Gastrocnemius medialis (tissue), 4 donors: Measurements from ENCODE around the gene PRR5. TPM values are rescaled to one million over a fixed set of nuclear protein-coding genes. Genes with fewer than 3 reads are reported as not detected.

Experiments used
- ATAC-seq, 2 donors: fragments of 150-250 bp; one replicate each; pipeline ENCODE4 v1.9.1; 2016
- DNase-seq, 2 donors: peaks; one replicate each; pipeline ENCODE4 v3.0.0-alpha.2; 2019
- H3K27ac ChIP-seq, 4 donors: fragments of 200-600 bp; sonication (generic); 1 replicate in 1 of 4; 2 replicates in 3 of 4; pipeline ENCODE4 v1.5.1; 2016 to 2018; ENCODE audit warnings: mild to moderate bottlenecking in 2 of 4, moderate library complexity in 1 of 4
- H3K27me3 ChIP-seq, 3 donors: fragments of 200-600 bp; sonication (generic) in 2 of 3; 1 replicate in 1 of 3; 2 replicates in 2 of 3; pipeline versions ENCODE4 v1.5.1 to v1.6.0; 2016 to 2019; ENCODE audit warnings: mild to moderate bottlenecking in 1 of 3, moderate library complexity in 1 of 3
- H3K36me3 ChIP-seq, 2 donors: fragments of 200-600 bp; sonication (generic) in 1 of 2; one replicate each; pipeline ENCODE4 v1.5.1; 2017 to 2018
- H3K4me1 ChIP-seq, 2 donors: fragments of 200-600 bp; sonication (generic) in 1 of 2; one replicate each; pipeline ENCODE4 v1.5.1; 2016 to 2017; ENCODE audit warnings: mild to moderate bottlenecking in 2 of 2
- H3K4me3 ChIP-seq, 4 donors: fragments of 200-600 bp; sonication (generic) in 3 of 4; 1 replicate in 1 of 4; 2 replicates in 3 of 4; pipeline ENCODE4 v1.5.1; 2016 to 2019; ENCODE audit warnings: mild to moderate bottlenecking in 2 of 4
- H3K9me3 ChIP-seq, 3 donors: fragments of 200-600 bp; sonication (generic) in 2 of 3; 1 replicate in 1 of 3; 2 replicates in 2 of 3; pipeline ENCODE4 v1.5.1; 2016 to 2019
- POLR2A ChIP-seq, 2 donors: fragments of 450-650 bp; IDR thresholded peaks; one replicate each; pipeline ENCODE4 v1.6.1; 2017; ENCODE audit warnings: antibody characterized with exemption in 2 of 2, mild to moderate bottlenecking in 2 of 2, moderate library complexity in 2 of 2
- in situ Hi-C, 4 donors: fragments of 200-750 bp; cut with MboI; loops; one replicate each; pipeline versions ENCODE4 v1.15.0 to v1.8.0; 2017; ENCODE audit warnings: low sequenced_read_pairs in 4 of 4
- intact Hi-C: fragments of 100-400 bp; cut with DNase I; formaldehyde crosslinking; loops from one replicate; pipeline ENCODE4 v1.15.1; 2023; ENCODE audit warnings: low total_unique reads
- total RNA-seq, 4 donors: library from RNA; depleted of rRNA; stranded (reverse); fragments of >200 nt; gene quantifications; one replicate each; pipeline versions ENCODE4 v1.1.0 to v1.2.3, GENCODE V29; 2016
- TF ChIP-seq, protein P1 (sequence below), 5 experiments: fragments of 450-650 bp in 3 of 5; fragments of 200-600 bp in 2 of 5; sonication (generic) in 2 of 5; IDR thresholded peaks in 4 of 5; conservative IDR thresholded peaks in 1 of 5; 1 replicate in 4 of 5; 2 replicates in 1 of 5; pipeline ENCODE4 v1.5.1; 2016 to 2019; ENCODE audit warnings: antibody characterized with exemption in 5 of 5, mild to moderate bottlenecking in 3 of 5, moderate library complexity in 3 of 5

The PRR5 gene
- total RNA-seq, 4 donors from 2014 or later: 0.34 to 15.2 (median 1.3) TPM

- ATAC-seq (no peak), DNase-seq (no peak)
- H3K4me3 ChIP-seq: no peak overlapping the region
- TF ChIP-seq, protein P1, sequence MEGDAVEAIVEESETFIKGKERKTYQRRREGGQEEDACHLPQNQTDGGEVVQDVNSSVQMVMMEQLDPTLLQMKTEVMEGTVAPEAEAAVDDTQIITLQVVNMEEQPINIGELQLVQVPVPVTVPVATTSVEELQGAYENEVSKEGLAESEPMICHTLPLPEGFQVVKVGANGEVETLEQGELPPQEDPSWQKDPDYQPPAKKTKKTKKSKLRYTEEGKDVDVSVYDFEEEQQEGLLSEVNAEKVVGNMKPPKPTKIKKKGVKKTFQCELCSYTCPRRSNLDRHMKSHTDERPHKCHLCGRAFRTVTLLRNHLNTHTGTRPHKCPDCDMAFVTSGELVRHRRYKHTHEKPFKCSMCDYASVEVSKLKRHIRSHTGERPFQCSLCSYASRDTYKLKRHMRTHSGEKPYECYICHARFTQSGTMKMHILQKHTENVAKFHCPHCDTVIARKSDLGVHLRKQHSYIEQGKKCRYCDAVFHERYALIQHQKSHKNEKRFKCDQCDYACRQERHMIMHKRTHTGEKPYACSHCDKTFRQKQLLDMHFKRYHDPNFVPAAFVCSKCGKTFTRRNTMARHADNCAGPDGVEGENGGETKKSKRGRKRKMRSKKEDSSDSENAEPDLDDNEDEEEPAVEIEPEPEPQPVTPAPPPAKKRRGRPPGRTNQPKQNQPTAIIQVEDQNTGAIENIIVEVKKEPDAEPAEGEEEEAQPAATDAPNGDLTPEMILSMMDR (IDR thresholded peaks at IDR 0.05 in 4 of 5, conservative IDR thresholded peaks at IDR 0.05 in 1 of 5): no peak
- TF ChIP-seq POLR2A (IDR thresholded peaks at IDR 0.05): no peak
- H3K9me3 ChIP-seq: no peaks in the 10 kb centered on the region
- no peak overlapping the region for H3K27ac ChIP-seq
- no peaks in the 10 kb centered on the region for H3K4me1 ChIP-seq
- H3K36me3 ChIP-seq: no peaks in the 10 kb centered on the region
- in situ Hi-C loops (no loop called here), intact Hi-C loops (no loop called here)
- H3K27me3 ChIP-seq: peaks cover 35 to 46% (median 43%) of the 10 kb centered on the region in 3 donors
These were observed 53.0 kb downstream of the PRR5 start for GRCh38 chr22:44754998-44755397.

- ATAC-seq: no peak
These were observed 53.4 kb downstream of the PRR5 start for GRCh38 chr22:44755417-44755816.

GRCh38 chr22:44755956-44756361 lies 54.0 kb downstream of the PRR5 start:
- in situ Hi-C loops: no loop called here
- DNase-seq: no peak
- Histone ChIP-seq H3K4me1 (no peaks in the 10 kb centered on the region), H3K4me3 (no peak overlapping the region), H3K9me3 (no peaks in the 10 kb centered on the region), H3K36me3 (no peaks in the 10 kb centered on the region), H3K27me3 (peaks cover 26 to 37% (median 33%) of the 10 kb centered on the region in 3 donors), H3K27ac (no peak overlapping the region)
- ATAC-seq: no peak
- no peak for TF ChIP-seq POLR2A (IDR thresholded peaks at IDR 0.05)
- TF ChIP-seq, protein P1 (IDR thresholded peaks at IDR 0.05 in 4 of 5, conservative IDR thresholded peaks at IDR 0.05 in 1 of 5): no peak
- intact Hi-C loops: no loop called here

More at GRCh38 chr22:44755417-44755816, 53.4 kb downstream of the PRR5 start:
- Histone ChIP-seq H3K27ac (no peak overlapping the region), H3K27me3 (peaks cover 31 to 42% (median 39%) of the 10 kb centered on the region in 3 donors), H3K4me3 (no peak overlapping the region), H3K9me3 (no peaks in the 10 kb centered on the region), H3K4me1 (no peaks in the 10 kb centered on the region), H3K36me3 (no peaks in the 10 kb centered on the region)
- TF ChIP-seq, protein P1 (IDR thresholded peaks at IDR 0.05 in 4 of 5, conservative IDR thresholded peaks at IDR 0.05 in 1 of 5): no peak
- intact Hi-C loops (no loop called here), in situ Hi-C loops (no loop called here)
- DNase-seq: no peak

DNA sequence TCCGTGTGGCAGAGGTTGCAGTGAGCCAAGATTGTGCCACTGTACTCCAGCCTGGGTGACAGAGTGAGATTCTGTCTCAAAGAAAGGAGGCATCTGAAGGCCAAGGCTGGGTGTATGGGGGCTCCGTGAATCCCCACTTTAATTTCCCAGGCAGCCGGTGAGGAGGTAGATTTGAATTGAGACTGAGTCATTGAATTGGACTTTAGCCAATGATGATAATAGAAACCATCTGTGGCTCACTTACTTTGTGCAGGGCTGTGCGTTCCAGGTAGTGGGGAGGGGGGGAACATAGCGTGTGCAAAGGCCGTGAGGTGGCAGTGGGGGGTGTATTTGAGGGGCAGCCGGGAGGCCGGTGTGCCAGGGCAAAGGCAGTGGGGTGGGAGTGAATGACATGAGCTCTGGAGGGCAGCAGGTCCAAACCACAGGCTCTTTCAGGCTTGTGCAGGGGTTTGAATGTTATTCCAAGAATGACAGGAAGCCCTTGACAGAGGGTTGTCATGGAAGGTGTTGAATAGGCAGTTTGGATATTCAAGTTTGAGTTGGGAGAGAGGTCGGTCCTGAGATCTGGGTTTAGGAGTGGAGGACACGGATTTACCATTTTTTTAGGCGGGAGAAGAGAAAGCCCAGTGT lies 56.5 kb downstream of the PRR5 start:
- intact Hi-C loops (no loop called here), in situ Hi-C loops (no loop called here)
- no peak for TF ChIP-seq POLR2A (IDR thresholded peaks at IDR 0.05)
- TF ChIP-seq, protein P1 (IDR thresholded peaks at IDR 0.05 in 4 of 5, conservative IDR thresholded peaks at IDR 0.05 in 1 of 5): no peak
- H3K9me3 ChIP-seq: no peaks in the 10 kb centered on the region
- H3K27ac ChIP-seq: no peak overlapping the region
- no peak overlapping the region for H3K4me3 ChIP-seq
- no peaks in the 10 kb centered on the region for H3K4me1 ChIP-seq
- ATAC-seq (no peak), DNase-seq (no peak)
- H3K27me3 ChIP-seq: peaks cover 7 to 13% (median 11%) of the 10 kb centered on the region in 3 donors
- no peaks in the 10 kb centered on the region for H3K36me3 ChIP-seq

GRCh38 chr22:44759001-44759400 lies 57.0 kb downstream of the PRR5 start:
- intact Hi-C loops: no loop called here
- no peaks in the 10 kb centered on the region for H3K4me1 ChIP-seq
- no peaks in the 10 kb centered on the region for H3K36me3 ChIP-seq
- no peaks in the 10 kb centered on the region for H3K9me3 ChIP-seq
- no peak overlapping the region for H3K4me3 ChIP-seq
- in situ Hi-C loops: no loop called here
- H3K27me3 ChIP-seq: peaks cover 2 to 8% (median 6%) of the 10 kb centered on the region in 3 donors
- no peak for DNase-seq
- TF ChIP-seq, protein P1 (IDR thresholded peaks at IDR 0.05 in 4 of 5, conservative IDR thresholded peaks at IDR 0.05 in 1 of 5): no peak
- TF ChIP-seq POLR2A (IDR thresholded peaks at IDR 0.05): no peak
- ATAC-seq: no peak
- H3K27ac ChIP-seq: no peak overlapping the region
